Measurements from ENCODE around the gene RCOR2. TPM values are rescaled to one million over a fixed set of nuclear protein-coding genes. Genes with fewer than 3 reads are reported as not detected.

RCOR2 gene
- total and polyA plus RNA-seq, 2 experiments from 2014 or later, result 5.5 to 66.9 TPM

GRCh38 chr11:63931045-63931444, 14.1 kb upstream of the RCOR2 start (continued):
- no peak for TF ChIP-seq EZH2phosphoT487 (IDR thresholded peaks at IDR 0.05; ENCODE audit: unreplicated experiment)
- no peak for TF ChIP-seq EZH2 (IDR thresholded peaks at IDR 0.05; ENCODE audit: low read depth, unreplicated experiment)
- TF ChIP-seq POLR2AphosphoS5 (IDR thresholded peaks at IDR 0.05; ENCODE audit: low read depth), result no peak
- no peak for TF ChIP-seq ZNF331 (CRISPR knock-in tag; IDR thresholded peaks at IDR 0.05; ENCODE audit: low read depth)
- no peak for TF ChIP-seq REST (IDR thresholded peaks at IDR 0.05; ENCODE audit: unreplicated experiment)
- no peak for TF ChIP-seq NANOG (IDR thresholded peaks at IDR 0.05; ENCODE audit: borderline replicate concordance)
- TF ChIP-seq ZNF114 (CRISPR knock-in tag; IDR thresholded peaks at IDR 0.05), result no peak

DNA sequence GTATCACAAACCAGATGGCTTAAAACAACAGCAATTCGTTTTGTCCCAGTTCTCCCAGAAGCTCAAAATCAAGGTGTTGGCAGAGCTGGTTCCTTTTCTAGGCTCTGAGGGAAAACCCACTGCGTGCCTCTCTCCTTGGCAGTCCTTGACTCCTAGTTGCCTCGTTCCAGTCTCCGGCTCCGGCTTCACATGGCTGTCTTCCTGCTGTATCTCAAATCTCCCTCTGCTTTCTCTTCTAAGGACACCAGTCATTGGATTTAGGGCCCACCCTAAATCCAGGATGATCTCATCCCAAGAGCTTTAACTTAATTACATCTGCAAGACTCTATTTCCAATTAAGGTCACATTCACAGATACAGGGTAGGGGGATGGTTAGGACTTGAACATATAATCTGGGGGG, 12.7 kb upstream of the RCOR2 start:
- H3K79me2 ChIP-seq (replicated peaks; ENCODE audit: insufficient read depth), result no peaks in the 10 kb centered on the region
- DNase-seq (ENCODE audit: low spot score) (no peak), ATAC-seq (no peak)
- H3K4me2 ChIP-seq, result no peak overlapping the region
- no peak overlapping the region for H3K4me3 ChIP-seq
- peaks cover 33% of the 10 kb centered on the region for H3K27me3 ChIP-seq (ENCODE audit: insufficient read depth)
- H3K36me3 Mint-ChIP-seq (ENCODE audit: low read depth), result no peaks in the 10 kb centered on the region
- no peak for TF ChIP-seq EZH2phosphoT487 (IDR thresholded peaks at IDR 0.05; ENCODE audit: unreplicated experiment)
- TF ChIP-seq, protein P1, sequence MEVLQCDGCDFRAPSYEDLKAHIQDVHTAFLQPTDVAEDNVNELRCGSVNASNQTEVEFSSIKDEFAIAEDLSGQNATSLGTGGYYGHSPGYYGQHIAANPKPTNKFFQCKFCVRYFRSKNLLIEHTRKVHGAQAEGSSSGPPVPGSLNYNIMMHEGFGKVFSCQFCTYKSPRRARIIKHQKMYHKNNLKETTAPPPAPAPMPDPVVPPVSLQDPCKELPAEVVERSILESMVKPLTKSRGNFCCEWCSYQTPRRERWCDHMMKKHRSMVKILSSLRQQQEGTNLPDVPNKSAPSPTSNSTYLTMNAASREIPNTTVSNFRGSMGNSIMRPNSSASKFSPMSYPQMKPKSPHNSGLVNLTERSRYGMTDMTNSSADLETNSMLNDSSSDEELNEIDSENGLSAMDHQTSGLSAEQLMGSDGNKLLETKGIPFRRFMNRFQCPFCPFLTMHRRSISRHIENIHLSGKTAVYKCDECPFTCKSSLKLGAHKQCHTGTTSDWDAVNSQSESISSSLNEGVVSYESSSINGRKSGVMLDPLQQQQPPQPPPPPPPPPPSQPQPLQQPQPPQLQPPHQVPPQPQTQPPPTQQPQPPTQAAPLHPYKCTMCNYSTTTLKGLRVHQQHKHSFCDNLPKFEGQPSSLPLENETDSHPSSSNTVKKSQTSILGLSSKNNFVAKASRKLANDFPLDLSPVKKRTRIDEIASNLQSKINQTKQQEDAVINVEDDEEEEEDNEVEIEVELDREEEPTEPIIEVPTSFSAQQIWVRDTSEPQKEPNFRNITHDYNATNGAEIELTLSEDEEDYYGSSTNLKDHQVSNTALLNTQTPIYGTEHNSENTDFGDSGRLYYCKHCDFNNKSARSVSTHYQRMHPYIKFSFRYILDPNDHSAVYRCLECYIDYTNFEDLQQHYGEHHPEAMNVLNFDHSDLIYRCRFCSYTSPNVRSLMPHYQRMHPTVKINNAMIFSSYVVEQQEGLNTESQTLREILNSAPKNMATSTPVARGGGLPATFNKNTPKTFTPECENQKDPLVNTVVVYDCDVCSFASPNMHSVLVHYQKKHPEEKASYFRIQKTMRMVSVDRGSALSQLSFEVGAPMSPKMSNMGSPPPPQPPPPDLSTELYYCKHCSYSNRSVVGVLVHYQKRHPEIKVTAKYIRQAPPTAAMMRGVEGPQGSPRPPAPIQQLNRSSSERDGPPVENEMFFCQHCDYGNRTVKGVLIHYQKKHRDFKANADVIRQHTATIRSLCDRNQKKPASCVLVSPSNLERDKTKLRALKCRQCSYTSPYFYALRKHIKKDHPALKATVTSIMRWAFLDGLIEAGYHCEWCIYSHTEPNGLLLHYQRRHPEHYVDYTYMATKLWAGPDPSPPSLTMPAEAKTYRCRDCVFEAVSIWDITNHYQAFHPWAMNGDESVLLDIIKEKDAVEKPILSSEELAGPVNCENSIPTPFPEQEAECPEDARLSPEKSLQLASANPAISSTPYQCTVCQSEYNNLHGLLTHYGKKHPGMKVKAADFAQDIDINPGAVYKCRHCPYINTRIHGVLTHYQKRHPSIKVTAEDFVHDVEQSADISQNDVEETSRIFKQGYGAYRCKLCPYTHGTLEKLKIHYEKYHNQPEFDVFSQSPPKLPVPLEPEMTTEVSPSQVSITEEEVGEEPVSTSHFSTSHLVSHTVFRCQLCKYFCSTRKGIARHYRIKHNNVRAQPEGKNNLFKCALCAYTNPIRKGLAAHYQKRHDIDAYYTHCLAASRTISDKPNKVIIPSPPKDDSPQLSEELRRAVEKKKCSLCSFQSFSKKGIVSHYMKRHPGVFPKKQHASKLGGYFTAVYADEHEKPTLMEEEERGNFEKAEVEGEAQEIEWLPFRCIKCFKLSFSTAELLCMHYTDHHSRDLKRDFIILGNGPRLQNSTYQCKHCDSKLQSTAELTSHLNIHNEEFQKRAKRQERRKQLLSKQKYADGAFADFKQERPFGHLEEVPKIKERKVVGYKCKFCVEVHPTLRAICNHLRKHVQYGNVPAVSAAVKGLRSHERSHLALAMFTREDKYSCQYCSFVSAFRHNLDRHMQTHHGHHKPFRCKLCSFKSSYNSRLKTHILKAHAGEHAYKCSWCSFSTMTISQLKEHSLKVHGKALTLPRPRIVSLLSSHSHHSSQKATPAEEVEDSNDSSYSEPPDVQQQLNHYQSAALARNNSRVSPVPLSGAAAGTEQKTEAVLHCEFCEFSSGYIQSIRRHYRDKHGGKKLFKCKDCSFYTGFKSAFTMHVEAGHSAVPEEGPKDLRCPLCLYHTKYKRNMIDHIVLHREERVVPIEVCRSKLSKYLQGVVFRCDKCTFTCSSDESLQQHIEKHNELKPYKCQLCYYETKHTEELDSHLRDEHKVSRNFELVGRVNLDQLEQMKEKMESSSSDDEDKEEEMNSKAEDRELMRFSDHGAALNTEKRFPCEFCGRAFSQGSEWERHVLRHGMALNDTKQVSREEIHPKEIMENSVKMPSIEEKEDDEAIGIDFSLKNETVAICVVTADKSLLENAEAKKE (CRISPR knock-in tag; IDR thresholded peaks at IDR 0.05), result no peak
- no peak for TF ChIP-seq REST (IDR thresholded peaks at IDR 0.05; ENCODE audit: unreplicated experiment)
- TF ChIP-seq CTCF (conservative IDR thresholded peaks at IDR 0.05; ENCODE audit: low read depth in 2 of 2), result no peak
- no peak overlapping the region for H3K27ac ChIP-seq (ENCODE audit: low read depth)
- no peaks in the 10 kb centered on the region for H3K9me3 Mint-ChIP-seq
- H3K4me1 ChIP-seq (ENCODE audit: insufficient read depth), result no peaks in the 10 kb centered on the region
- H3K27me3 Mint-ChIP-seq (ENCODE audit: insufficient read depth, low read depth, poor library complexity), result peaks cover 16% of the 10 kb centered on the region
- 0 out of 2 replicates have a peak, but pooled peaks cover 5% of the 10 kb centered on the region for H3K9me2 ChIP-seq (ENCODE audit: insufficient read depth)
- no peak overlapping the region for H2AFZ ChIP-seq
- H3K27ac Mint-ChIP-seq, result no peak overlapping the region
- H4K20me1 ChIP-seq (replicated peaks; ENCODE audit: insufficient read depth), result no peaks in the 10 kb centered on the region
- H3K4me3 Mint-ChIP-seq, result no peak overlapping the region
- no peaks in the 10 kb centered on the region for H3K36me3 ChIP-seq (ENCODE audit: insufficient read depth)
- 0 out of 2 replicates have a peak, but pooled peaks cover 3% of the 10 kb centered on the region for H3F3A ChIP-seq (replicated peaks; ENCODE audit: low read depth)
- H3K4me1 Mint-ChIP-seq, result peaks cover 4% of the 10 kb centered on the region; the same call in 1 of the 3 replicates

All from GM23338 (cell line).